Measurements from ENCODE around the gene DLG1. TPM values are rescaled to one million over a fixed set of nuclear protein-coding genes. Genes with fewer than 3 reads are reported as not detected.
A peak's percentile ranks its signal among the peaks of the same experiment; 100 is the strongest.

DLG1 gene
- total and polyA plus RNA-seq, 2 of the 4 experiments (the other 2 are of a cell fraction): 21.2 to 57.7 TPM

DNA sequence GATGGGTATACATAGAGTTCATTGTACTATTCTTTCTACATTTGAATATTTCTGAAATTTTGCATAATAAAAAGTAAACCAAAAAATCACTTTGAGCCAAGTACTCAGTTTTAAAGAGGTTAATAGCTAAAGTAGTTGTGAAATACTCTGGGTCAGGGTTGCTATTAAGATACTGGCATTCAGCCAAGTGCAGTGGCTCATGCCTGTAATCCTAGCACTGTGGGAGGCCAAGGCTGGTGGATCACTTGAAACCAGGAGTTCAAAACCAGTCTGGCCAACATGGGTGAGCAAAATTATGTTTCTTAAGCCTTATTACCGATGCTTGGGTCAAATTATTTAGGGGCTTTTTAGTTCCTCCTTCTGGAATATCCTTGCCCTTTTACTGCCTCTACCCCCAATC, 146.8 kb downstream of the DLG1 start:
- H3K4ac ChIP-seq (ENCODE audit: low read depth, low read length): no peak overlapping the region
- H3K79me1 ChIP-seq (ENCODE audit: low read depth in 1 of 2, low read length in 2 of 2): peaks cover 28 to 39% of the 10 kb centered on the region in 2 experiments
- H3K4me1 ChIP-seq (ENCODE audit: control insufficient read depth, insufficient read depth, low read length): no peaks in the 10 kb centered on the region
- no peak overlapping the region for H4K91ac ChIP-seq (ENCODE audit: insufficient read depth, low read depth, low read length)
- no peaks in the 10 kb centered on the region for H3K27me3 ChIP-seq (ENCODE audit: control insufficient read depth, insufficient read depth, low read length)
- H3K4me2 ChIP-seq (ENCODE audit: low read depth, low read length): no peak overlapping the region
- BruUV-seq (replicated peaks): no TSS peak
- no peak overlapping the region for H4K5ac ChIP-seq (ENCODE audit: low read depth, low read length)
- no peak overlapping the region for H3K18ac ChIP-seq (ENCODE audit: low read depth, low read length)
- H3K4me3 ChIP-seq (ENCODE audit: insufficient read depth, low read depth, low read length): no peak overlapping the region
- 0 out of 2 replicates have a peak, but pooled peaks cover 7% of the 10 kb centered on the region for H3K9me1 ChIP-seq (ENCODE audit: insufficient read depth, low read length)
- TF ChIP-seq BHLHE40 (IDR thresholded peaks at IDR 0.05; ENCODE audit: low read depth, low read length) (no peak), RAD21 (IDR thresholded peaks at IDR 0.05; ENCODE audit: low read length) (no peak), CEBPB (IDR thresholded peaks at IDR 0.05; ENCODE audit: low read depth, low read length) (peak; percentile 80)
- no peak overlapping the region for H2BK5ac ChIP-seq (ENCODE audit: low read depth, low read length, poor library complexity, severe bottlenecking)
- dilution Hi-C loops (cut with HindIII; ENCODE audit: low sequenced_read_pairs, unreplicated experiment): no loop called here
- H3K56ac ChIP-seq (ENCODE audit: extremely low read depth, insufficient read depth, low read length): no peak overlapping the region
- H3K23ac ChIP-seq (ENCODE audit: low read depth, low read length): no peak overlapping the region
- intact Hi-C loops (cut with micrococcal nuclease): no loop called here
- no peak overlapping the region for H3K9ac ChIP-seq (ENCODE audit: low read depth, low read length)
- H4K20me1 ChIP-seq (ENCODE audit: insufficient read depth, low read length): peaks cover 16% of the 10 kb centered on the region; the same call in 1 of the 2 replicates
- no peak overlapping the region for H2BK20ac ChIP-seq (ENCODE audit: low read depth, low read length)
- no peak overlapping the region for H2BK15ac ChIP-seq (ENCODE audit: low read depth, low read length)
- no peak overlapping the region for H2AK9ac ChIP-seq (replicated peaks; ENCODE audit: low read depth, low read length, poor library complexity)
- no peak overlapping the region for H2BK120ac ChIP-seq (ENCODE audit: low read depth, low read length)
- peak; percentile 78 for DNase-seq
- no peak overlapping the region for H3K27ac ChIP-seq (ENCODE audit: insufficient read depth, low read length)
- H3K36me3 ChIP-seq (ENCODE audit: control insufficient read depth, insufficient read depth, low read length): 0 out of 2 replicates have a peak, but pooled peaks cover 3% of the 10 kb centered on the region
- ChIA-PET POLR2A (ENCODE audit: unreplicated experiment) (no interaction called here), CTCF (interaction anchor here (1.5 kb wide), 1 partner anchor 9 kb away, joined by 3 read pairs; no protein-coding TSS in a partner anchor)
- no CpG with 5 or more reads among the region's 1 CpG for WGBS, 2 experiments (ENCODE audit: extremely low coverage in 2 of 2, insufficient read length in 1 of 2)
- ATAC-seq (ENCODE audit: low read depth): peak; percentile 60; the same call in 1 of the 2 replicates
- H3K9me3 ChIP-seq (ENCODE audit: control insufficient read depth, insufficient read depth, low read length): peaks cover 7% of the 10 kb centered on the region
- no peak overlapping the region for H2AFZ ChIP-seq (replicated peaks; ENCODE audit: low read length, poor library complexity)
- H2AK5ac ChIP-seq (ENCODE audit: low read depth, low read length): no peak overlapping the region
- no peak overlapping the region for H3K14ac ChIP-seq (replicated peaks; ENCODE audit: low read depth, low read length)
- H4K8ac ChIP-seq (ENCODE audit: low read depth in 2 of 2, low read length in 2 of 2): no peak overlapping the region
- in situ Hi-C loops (cut with MboI; ENCODE audit: low sequenced_read_pairs): no loop called here

Data from IMR-90 (cell line).